Fibroblast of mammary gland (primary cell): ENCODE measurements around the gene EXOC4.

ENCODE experiments used
- DNase-seq: peaks from one replicate; pipeline ENCODE4 v3.0.0-alpha.2; 2010; ENCODE audit warnings: low read depth
- H3K4me3 ChIP-seq: 2 replicates; pipeline ENCODE4 v1.5.1; 2011; ENCODE audit warnings: low read depth, mild to moderate bottlenecking, low read length, moderate library complexity; ENCODE audit not compliant: control insufficient read depth
- TF ChIP-seq, protein P1 (sequence below): conservative IDR thresholded peaks from 2 replicates; pipeline ENCODE4 v1.5.1; 2011; ENCODE audit warnings: low read depth, low read length, inconsistent platforms; ENCODE audit not compliant: control insufficient read depth, insufficient read depth

The EXOC4 gene

DNA sequence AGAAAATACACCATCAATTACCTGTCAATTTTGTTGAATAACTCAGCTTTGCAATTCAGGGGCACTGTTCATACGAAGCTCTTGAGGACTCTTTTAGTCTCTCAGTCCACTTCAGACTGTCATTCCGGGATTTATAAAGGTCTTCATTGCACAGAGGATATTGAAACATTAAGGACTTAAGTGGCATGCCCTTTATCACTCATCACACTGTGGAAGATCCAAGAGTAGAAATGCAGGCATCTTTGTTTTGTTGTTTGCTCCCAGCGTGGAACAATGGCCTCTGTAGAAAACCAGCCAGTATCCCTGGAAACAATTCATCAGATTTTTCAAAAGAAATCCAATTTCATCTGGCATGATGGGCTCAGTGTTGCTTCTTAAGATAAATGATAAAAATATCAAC is 808.0 kb downstream of the EXOC4 start:
- H3K4me3 ChIP-seq: no peak overlapping the region
- no peak for DNase-seq
- TF ChIP-seq, protein P1, sequence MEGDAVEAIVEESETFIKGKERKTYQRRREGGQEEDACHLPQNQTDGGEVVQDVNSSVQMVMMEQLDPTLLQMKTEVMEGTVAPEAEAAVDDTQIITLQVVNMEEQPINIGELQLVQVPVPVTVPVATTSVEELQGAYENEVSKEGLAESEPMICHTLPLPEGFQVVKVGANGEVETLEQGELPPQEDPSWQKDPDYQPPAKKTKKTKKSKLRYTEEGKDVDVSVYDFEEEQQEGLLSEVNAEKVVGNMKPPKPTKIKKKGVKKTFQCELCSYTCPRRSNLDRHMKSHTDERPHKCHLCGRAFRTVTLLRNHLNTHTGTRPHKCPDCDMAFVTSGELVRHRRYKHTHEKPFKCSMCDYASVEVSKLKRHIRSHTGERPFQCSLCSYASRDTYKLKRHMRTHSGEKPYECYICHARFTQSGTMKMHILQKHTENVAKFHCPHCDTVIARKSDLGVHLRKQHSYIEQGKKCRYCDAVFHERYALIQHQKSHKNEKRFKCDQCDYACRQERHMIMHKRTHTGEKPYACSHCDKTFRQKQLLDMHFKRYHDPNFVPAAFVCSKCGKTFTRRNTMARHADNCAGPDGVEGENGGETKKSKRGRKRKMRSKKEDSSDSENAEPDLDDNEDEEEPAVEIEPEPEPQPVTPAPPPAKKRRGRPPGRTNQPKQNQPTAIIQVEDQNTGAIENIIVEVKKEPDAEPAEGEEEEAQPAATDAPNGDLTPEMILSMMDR: no peak

- no peak overlapping the region for H3K4me3 ChIP-seq
- DNase-seq: no peak
- TF ChIP-seq, protein P1: no peak
These were observed 809.6 kb downstream of the EXOC4 start for GRCh38 chr7:134062460-134062859.

DNA sequence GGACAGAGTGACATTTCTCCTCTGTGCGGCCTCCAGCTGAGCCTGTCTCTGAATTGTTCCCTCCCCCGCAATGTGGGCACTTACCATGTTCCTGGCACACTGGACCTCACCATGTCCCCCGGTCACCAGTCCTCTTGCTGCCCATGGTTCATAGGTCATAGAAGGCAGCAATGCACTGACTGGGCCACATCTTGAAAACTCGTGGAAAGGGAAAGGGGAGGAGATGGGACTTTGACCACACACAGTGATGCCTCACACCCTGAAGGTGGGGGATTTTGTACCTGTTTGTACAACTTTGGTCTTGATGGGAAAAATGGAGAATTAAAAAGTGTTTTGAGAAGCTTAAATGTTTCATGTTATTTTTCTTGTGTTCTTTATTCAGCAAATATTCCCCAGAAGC is 812.5 kb downstream of the EXOC4 start:
- no peak overlapping the region for H3K4me3 ChIP-seq
- TF ChIP-seq, protein P1: no peak
- no peak for DNase-seq

DNA sequence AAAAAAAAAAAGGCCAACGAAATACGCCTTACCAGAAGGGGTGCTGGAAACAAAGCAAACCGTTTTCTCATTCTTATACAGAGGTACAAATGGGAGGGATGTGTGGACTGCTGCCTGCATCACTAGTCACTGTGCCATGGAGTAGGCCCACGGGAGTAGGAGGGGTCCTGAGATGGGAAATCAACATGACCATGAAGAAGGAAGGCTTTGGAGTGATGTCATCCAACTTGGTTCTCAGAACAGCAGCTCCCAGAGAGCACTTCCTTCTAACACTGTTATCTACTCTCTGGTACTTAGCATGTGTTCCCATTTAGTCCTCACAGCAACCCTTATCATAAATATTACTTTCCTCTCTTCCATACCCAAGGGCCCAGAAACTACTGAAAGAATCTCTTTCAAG is 814.3 kb downstream of the EXOC4 start:
- TF ChIP-seq, protein P1: no peak
- no peak for DNase-seq
- no peak overlapping the region for H3K4me3 ChIP-seq

DNA sequence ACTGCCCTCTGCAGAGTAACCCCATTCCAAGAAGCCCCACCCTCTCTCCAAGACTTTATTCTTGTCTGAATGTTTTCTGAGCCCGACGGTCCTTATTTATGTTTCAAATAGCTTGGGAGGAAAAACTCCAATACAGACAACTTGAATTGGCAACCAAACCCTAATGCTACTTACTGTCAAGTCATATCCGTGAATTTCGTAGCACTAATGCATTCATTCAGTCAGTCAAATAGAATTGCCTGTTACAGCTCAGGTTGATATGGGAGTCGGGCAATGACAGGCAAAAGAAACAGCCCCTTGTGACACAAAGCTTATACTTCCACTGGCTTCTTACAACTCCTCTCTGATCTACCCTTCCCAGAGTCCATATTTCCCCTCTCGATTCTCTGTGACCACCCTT is 815.8 kb downstream of the EXOC4 start:
- TF ChIP-seq, protein P1: no peak
- DNase-seq: no peak
- no peak overlapping the region for H3K4me3 ChIP-seq

DNA sequence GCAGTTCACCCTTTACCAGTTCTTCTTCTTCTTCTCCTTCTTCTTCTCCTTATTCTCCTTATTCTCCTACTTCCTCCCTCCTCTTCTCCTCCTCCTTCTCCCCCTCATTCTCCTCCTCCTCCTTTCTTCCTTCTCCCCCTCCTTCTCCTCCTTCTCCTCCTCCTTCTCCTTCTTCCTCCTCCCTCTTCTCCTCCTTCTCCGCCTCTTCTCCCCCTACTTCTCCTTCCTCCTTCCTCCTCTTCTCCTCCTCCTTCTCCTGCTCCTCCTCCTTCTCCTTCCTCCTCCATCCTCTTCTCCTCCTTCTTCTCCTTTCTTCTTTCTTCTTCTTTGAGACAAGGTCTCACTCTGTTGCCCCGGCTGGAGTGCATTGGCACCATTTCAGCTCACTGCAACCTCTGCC is 816.3 kb downstream of the EXOC4 start:
- no peak overlapping the region for H3K4me3 ChIP-seq
- TF ChIP-seq, protein P1: no peak
- no peak for DNase-seq

- H3K4me3 ChIP-seq: no peak overlapping the region
- DNase-seq: no peak
- TF ChIP-seq, protein P1: no peak
These were observed 817.8 kb downstream of the EXOC4 start for GRCh38 chr7:134070673-134071072.
